Right renal cortex interstitium (tissue), 3 donors: ENCODE measurements around the gene CD207. TPM values are rescaled to one million over a fixed set of nuclear protein-coding genes. Genes with fewer than 3 reads are reported as not detected.
"Not testable (repeated sequence)": the region's sequence is repeated elsewhere in the genome, so short reads cannot be mapped to it uniquely, and the experiment has no call there.

ENCODE experiments used
- DNase-seq, 3 donors: peaks; one replicate each; pipeline ENCODE4 v3.0.0-alpha.2; 2013; ENCODE audit warnings: low read depth in 3 of 3, low spot score in 2 of 3
- polyA plus RNA-seq, 3 donors: library from polyadenylated mRNA; unstranded; fragments of 120-200 nt; gene quantifications; one replicate each; pipeline ENCODE4 v1.2.1, GENCODE V29; 2013; ENCODE audit not compliant: insufficient read length in 3 of 3

Gene CD207
- under 1 TPM; 0.07 to 0.18 (median 0.08) TPM for polyA plus RNA-seq

DNA sequence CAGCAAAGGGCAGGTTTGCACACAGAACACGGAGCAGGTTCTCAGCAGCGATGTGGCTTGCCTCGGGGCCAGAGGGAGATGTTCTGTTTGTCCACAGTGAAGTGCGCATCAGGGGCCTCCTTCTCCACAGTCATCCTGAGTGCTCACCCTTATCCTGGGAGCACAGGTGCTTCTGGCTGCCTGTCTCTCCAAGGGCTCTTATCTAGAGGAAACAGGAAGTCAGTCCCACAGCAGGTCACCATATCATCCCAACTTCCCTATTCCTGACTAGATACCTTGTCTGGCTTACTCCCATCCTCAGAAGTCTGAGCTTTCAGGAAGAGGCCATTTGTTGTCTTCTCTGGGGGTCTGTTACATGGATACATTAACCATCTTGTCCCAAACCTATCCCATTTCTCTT is at the start of gene CD207:
Gene CD207 (minus strand): TSS at position 174 of the 400 bp plus-strand sequence. CDS start 40 bp downstream, at position 134.
- no peak for DNase-seq

DNA sequence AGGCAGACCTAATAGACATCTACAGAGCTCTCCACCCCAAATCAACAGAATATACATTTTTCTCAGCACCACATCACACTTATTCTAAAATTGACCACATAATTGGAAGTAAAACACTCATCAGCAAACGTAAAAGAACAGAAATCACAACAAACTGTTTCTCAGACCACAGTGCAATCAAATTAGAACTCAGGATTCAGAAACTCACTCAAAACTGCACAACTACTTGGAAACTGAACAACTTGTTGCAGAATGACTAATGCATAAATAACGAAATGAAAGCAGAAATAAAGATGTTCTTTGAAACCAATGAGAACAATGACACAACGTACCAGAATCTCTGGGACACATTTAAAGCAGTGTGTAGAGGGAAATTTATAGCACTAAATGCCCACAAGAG is 42.9 kb upstream of the CD207 start:
- not testable (repeated sequence) for DNase-seq

DNA sequence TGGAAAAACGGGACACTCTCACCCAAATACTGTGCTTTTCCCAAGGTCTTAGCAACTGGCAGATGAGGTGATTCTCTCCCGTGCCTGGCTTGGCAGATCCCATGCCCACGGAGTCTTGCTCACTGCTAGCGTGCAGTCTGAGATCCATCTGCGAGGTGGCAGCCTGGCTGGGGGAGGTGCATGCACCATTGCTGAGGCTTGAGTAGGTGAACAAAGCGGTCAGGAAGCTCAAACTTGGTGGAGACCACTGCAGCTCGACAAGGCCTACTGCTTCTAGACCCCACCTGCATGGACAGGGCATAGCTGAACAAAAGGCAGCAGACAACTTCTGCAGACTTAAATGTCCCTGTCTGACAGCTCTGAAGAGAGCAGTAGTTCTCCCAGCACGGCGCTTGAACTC is 40.5 kb upstream of the CD207 start:
- DNase-seq = not testable (repeated sequence)

DNA sequence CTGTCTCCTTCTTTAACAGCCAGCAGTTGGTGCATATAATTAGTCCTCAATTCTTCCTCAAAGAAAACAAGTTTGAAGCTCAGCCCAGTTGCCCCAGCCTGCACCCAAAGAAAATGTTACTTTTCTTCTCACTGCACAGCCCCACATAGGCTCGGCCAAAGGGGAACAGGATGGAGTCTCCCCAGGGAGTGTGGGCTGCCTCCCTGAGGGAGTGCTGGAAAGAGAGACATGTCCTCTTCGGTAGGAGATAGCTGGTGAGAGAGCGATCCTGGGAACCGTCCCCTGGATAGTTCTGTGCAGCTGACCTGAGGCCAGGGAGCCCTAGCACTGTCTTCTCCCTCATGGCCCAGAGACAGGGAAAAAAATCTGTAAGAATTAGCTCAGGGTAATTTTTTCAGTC is 37.9 kb upstream of the CD207 start:
- DNase-seq = no peak

DNA sequence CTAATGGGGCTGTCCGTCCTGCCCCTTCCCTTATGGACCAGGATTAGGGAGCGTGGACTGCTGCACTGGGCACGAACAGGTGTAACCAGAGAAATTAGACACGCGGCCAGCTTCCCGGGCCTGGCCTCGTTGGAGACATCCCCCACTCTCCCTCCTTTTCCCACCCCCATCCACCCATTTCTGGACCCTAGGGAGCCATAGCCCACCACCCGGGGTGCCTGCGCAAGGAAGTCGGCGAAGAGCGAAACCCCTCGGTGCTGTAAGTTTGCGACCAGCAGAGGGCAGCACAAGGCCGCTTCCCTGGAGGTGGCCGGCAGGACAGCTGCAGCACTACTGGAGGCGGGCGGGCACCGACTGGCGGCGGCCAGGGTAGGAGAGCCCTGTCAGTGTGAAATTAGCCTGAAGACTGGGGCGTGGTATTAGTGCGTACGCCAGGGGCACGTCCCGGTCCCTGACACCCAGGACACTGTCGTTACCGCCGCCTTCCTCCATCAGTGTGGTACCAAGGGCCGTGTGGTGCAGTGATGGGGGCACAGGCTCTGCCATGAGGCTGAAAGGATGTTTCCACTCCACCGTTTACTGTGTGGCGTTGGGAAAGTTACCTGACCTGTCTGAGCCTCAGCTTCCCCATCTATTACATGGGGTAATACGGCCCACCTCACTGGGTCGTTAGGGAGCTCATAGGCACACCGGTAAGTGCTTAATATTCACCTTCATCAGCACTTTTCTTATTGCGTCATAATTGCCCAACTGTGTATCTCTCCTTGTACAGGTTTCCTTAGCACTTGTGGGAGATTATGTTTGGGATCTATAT is 36.0 kb upstream of the CD207 start:
- peak in 1 of 3 donors; percentile 52 for DNase-seq

DNA sequence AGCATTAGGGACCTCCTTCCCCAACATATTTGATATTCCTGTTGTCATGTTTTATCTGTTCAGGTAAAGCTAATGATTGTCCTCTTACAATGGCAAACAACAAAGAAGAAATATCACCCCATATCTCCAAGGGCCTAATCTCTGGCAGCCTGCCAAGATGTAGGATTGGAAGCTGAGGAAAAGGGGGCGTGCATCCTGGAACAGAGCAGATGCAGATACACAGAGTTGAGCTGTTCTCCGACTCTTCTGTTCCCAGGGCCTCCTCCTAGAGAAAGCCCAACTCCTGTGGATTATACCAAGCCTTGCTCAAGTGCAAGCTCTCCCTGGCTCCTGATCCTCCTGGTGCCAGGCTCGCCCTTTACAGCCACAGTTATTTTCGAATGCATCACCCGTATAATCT is 35.2 kb upstream of the CD207 start:
- no peak for DNase-seq

DNA sequence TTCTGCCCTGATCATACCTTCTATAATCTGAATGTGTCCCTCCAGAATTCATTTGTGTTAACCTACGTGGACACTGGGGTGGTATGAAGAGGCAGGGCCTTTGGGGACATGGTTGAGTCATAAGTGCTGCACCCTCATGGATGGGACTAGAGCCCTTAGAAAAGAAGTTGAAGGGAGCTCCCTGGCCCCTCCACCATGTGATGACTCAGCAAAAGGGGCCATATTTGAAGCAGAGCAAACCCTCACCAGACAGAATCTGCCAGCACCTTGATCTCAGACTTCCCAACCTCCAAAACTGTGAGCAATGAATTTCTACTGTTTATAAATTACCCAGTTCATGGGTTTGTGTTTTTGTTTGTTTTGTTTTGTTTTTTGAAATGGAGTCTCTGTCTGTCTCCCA is 33.4 kb upstream of the CD207 start:
- DNase-seq = no peak

DNA sequence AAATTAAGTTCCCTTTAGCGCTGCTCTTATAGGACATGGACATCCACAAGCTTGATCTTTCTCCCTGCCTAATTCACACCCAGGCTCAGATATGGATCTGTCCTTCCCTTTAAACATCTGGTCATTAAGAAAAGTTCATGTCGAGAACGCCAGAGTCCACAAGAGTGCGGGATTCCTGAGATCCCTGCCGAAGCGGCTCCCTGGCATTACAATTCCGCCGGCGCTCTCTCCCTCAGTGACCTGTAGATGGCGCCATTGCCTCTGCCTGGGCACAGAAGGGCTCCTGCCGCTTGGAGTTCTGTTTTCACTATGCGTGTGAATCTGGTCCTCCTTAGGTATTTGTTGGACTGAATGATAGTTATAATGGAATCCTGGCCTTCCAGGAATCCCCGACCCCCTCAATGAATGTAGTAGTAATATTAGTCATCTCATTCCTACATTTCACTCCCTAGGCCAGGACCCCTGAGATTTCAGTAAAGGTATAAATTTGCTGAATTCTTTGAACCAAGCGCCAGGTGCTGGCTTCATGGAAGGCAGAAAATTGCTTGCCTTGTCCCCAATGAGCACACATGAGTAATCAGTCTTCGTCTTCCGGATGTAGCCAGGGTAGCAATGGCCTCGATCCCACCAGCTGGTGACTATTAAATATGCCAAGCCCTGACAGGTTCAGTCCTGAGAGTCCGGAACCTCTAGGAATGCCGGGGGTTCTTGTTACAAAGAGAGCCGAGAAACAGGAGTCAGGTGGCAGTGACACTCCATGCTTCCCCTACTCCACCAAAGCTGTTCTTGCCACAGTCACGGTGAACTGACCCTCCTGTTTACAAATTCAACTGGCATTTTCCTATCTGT is 26.4 kb upstream of the CD207 start:
- DNase-seq = peak in 2 of 3 donors; percentile 64 to 78

DNA sequence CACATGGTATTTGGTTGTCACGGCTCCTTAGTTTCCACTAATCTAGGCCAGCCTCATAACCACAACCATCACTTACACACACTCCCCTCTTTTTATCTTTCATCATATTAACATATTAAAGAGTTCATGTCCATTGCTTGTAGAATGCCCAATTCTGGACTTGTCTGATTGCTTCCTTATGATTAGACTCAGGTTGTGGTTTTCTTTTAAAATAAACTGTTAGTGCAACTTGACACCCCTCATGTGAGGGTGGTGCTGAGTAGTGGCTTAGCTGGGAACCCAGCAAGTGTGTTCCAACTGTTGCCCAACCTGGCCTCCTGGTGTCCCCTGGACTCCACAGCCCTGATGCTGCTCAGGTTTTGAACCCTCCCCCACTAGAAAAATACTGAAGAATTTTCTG is 20.1 kb upstream of the CD207 start:
- DNase-seq = no peak

DNA sequence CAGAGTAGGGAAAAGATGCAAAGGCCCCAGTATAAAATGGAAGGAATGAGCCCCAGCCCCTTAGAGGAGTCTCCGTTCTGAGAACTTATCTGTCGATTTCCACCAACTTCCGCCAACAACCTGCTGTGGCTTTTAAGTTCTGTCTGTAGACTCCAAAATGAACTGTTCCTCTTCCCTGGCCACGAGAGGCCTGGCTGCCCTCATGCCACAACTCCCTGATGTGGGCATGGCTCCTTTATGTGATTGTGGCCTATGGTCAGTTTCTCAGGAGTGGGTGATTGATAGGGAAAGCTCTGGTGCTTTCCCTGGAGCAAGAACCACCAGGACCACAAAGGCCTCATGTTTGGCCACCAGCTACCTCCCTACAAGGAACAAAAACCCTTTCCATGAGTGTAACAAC is 18.8 kb upstream of the CD207 start:
- DNase-seq = no peak

DNA sequence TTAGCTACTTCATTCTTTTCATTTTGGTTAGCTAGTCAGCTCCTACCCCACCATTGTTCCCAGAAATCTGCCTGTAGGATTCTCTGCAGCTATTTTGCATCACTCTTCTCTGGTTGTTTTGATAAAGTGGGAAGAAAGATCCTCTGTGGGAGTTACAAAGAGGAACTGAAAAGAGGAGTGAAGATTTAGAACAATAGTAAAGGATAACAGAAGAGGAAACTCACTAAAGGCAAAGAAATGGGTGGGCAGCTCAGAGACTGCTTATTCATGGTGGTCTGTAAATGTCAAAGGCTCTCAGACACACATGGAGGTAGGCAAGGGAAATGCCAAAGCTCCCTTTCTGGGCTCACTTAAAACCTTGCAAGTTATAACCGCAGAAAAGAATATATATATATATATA is 17.2 kb upstream of the CD207 start:
- DNase-seq = no peak

DNA sequence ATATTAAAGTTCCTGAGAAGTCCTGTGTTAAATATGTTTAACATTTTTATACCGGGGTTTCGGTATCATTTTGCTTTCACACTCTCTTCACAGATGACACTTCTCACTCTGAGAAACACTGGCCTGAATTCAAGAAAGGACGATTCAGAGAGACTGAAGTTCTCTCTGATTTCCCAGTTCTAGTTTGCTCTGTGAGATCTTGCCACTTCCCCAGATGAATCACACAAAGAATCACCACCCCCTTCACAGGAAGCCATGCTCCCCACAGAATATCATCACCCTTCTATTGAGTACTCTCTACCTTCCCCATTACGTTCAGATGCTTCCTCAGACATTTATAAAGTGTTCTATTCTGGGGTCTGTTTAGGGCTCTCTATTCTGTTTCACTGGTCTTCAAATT is 16.1 kb upstream of the CD207 start:
- no peak for DNase-seq

DNA sequence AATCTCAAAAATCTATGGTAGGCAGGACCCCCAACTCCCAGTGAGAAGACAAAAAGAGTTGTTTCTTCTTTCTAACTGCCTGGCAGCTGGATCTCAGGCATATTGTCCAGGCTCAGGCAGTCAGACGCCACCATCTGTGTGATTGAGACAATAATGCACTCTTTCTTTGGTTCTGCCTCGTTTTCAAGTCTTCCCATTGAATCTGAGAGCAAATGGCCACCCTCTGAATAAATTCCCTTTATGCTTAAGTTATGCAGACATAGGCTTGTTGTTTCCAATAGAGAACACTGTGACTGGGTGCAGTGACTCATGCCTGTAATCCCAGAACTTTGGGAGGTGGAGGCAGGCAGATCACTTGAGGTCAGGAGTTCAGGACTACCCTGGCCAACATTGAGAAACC is 15.3 kb upstream of the CD207 start:
- no peak for DNase-seq

DNA sequence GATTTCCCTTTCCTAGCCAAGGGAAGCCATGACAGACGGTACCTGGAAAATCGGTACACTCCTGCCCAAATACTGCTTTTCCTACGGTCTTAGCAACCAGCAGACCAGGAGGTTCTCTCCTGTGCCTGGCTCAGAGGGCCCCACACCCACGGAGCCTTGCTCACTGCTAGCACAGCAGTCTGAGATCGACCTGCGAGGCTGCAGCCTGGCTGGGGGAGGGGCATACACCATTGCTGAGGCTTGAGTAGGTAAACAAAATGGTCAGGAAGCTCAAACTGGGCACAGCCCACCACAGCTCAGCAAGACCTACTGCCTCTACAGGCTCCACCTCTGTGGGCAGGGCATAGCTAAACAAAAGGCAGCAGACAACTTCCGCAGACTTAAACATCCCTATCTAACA is 6.8 kb upstream of the CD207 start:
- no peak for DNase-seq

DNA sequence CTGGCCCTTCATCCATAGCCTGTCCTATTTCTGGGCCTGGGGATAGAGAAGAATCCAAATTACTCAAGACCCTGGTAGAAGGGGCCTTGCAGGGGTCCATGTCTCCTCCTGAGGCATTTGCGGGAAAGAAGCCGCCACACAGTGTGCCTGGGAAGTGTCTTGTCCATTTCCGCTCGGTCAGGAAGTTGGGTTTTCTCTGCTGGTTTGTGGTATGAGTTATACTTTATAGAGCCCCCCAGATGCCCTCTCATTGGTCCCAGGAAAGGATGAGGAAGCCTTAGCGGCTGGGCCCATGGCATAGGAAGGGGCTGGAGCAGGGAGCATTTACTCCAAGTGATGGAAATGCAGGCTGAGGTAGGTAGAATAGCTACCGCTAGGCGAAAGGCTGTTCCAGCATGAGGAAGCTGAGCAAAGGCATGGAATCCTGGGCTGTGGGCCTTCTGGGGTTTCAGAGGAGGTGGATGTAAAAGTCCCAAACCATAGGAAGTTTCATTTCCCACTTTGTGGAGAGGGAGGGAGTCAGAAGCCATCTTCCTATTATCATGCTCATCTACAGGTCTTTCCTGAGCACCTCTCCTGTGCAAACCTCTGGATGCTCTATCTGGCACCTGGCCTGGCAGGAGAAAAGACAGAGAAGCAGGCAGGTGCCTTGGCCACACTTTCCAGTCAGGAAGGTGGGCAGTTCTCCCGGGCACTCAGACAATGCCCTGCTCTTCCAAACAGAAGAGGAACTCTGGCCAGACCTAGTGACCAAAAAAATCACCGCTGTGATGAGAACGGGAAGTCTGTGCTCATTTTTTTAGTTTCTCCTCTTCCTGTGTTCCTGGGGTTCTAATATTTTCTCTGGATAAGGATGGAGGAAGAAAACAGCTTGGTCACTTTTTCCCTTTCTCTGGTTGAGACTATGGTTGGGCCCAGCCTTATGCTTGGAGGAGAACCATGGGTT is 2.6 kb upstream of the CD207 start:
- no peak for DNase-seq

DNA sequence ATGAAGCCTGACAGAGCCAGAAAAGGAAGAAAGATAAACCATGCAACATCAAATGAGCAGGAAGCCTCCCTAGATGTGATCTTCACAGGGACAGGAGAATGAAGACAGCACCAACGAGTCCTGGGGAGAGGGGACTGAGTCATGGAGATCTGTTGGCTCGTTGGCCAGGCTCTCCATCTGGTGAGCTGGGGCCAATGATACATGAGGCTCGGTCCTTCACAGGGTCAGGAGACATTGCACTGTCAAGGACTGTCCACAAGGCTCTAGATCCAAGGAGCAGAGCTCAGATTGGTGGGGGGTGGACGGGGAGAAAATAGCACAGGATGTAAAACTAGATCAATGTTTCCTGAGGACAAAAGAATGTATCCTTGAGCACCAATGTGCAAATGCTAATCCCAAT is 735 bp downstream of the CD207 start:
- DNase-seq = no peak

DNA sequence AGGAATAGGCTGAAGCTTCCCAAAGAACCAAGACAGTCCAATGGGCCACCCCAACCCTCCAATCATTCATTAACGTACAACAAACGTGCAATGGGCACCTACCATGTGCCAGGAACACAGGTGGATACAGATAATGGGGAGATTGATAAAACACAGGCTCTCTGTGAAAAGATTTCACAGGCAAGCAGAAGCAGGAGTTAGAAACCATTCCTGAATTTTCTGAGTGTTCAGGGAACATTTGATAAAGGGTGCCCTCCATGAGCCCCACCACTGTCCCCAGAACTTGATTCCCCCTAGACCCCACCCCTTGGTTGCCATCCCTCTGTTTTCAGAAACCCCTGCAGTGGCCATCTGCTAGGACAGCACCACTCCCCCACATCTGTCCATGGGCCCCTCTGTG is 1.5 kb downstream of the CD207 start:
- no peak for DNase-seq

DNA sequence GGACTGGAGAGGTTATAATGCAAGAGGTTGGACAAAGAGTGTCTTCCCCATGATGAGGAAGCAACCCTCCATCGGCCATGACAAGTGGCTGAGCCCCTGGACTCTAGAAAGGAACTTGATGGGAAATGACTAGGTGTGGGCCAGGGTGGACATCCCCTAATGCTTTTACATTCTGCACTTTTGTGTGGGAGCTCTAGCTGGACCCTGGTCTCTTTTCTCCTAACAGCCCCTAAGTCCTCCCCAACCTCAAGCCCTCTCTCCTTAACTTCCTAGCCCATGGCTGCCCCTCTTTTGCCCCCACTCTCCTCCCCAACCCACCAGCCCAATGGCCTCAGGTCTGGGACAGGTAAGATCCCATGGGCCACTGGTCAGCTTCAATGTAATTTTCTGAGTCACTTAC is 2.4 kb downstream of the CD207 start:
- DNase-seq = no peak

DNA sequence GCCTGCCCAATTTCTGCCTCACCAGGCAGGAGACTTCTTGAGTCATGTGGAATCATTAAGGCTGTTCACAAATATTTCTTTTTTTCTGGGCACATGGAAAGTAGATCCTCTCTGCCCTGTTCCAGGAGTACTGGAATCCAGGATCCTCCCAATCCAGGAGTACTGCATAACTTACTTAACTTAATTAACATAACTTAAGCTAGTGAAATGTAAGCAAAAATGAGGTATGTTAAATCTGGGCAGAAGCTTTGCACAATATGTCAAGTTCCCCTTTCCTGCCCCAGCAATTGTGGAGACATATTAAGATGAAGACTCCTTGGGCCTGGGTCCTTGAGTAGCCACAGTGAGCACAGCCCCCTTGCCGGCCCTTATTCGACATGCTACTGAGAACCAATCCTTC is 3.2 kb downstream of the CD207 start:
- DNase-seq = no peak

DNA sequence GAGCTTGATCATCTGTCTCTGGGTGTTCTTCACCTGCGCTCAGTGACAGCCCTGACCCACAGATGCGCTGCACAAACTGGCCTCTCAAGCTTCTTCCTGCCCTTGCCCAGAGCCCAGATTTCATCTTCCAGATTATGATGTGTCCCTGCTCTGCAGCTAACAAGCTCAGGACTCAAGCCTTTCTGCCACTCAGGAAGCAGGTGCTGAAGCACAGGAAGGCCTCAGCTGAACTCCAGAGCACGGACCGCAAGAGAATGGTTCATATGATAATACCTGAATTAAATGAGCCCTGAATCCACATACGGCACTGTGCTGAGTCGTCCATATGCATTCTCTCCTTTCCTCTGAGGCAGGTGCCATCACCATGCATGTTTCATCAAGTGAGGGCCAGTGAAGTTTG is 3.8 kb downstream of the CD207 start:
- no peak for DNase-seq

DNA sequence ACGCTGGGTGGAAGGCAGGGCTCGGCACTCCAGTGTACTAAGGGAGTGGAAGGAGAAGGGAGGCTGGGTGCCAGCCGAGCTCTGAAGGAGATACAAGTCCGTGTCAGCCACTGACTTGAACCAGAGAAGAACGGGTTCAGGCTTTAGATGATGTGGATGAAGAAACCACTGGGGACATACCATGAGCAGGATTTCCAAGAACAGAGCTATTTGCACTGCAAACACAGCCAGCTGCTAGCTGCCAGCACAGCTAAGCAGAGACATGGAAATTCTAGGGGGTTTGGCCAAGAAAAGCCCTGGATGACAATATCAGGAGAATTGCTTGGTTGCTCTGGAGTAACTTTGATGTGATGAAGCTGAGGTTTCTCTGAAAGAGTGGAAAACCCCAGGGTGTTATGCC is 5.2 kb downstream of the CD207 start:
- DNase-seq = no peak
